IMR-90 (cell line): ENCODE measurements around the gene CELA3B. TPM values are rescaled to one million over a fixed set of nuclear protein-coding genes. Genes with fewer than 3 reads are reported as not detected.

Experiments
- ATAC-seq: fragments of 200-7000 bp; cut with Tn5 transposase; 2 replicates; pipeline ENCODE4 v1.9.1; 2020; ENCODE audit warnings: low read depth, mild to moderate bottlenecking, moderate library complexity
- BruUV-seq: library from RNA; stranded (reverse); fragments of 400-500 nt; replicated peaks from 2 replicates; lab custom pipeline; 2021; lab: Mats Ljungman, UMichigan
- CTCF ChIA-PET: fragments of 300-600 bp; formaldehyde crosslinking; extraction: SDS; loops from one replicate; lab custom pipeline; 2021; ENCODE audit warnings: antibody characterized with exemption; lab: Yijun Ruan, JAX
- POLR2A ChIA-PET: fragments of 300-600 bp; sonication (Branson Sonifier 250); formaldehyde crosslinking; loops from one replicate; lab custom pipeline; 2022; ENCODE audit warnings: antibody characterized with exemption; ENCODE audit not compliant: unreplicated experiment; lab: Charles Lee
- DNase-seq: peaks from one replicate; pipeline ENCODE4 v3.0.0; 2013
- H2AFZ ChIP-seq: replicated peaks from 2 replicates; pipeline ENCODE3; 2013; ENCODE audit warnings: low read length, mild to moderate bottlenecking; ENCODE audit not compliant: poor library complexity
- H2AK5ac ChIP-seq: 2 replicates; pipeline ENCODE4 v1.6.1; 2013; ENCODE audit warnings: low read depth, low read length, inconsistent platforms
- H2AK9ac ChIP-seq: replicated peaks from 2 replicates; pipeline ENCODE3; 2013; ENCODE audit warnings: mild to moderate bottlenecking, low read depth, low read length, moderate library complexity; ENCODE audit not compliant: poor library complexity
- H2BK120ac ChIP-seq: 2 replicates; pipeline ENCODE4 v1.6.1; 2013; ENCODE audit warnings: low read depth, low read length, inconsistent platforms
- H2BK15ac ChIP-seq: 3 replicates; pipeline ENCODE4 v1.6.1; 2013; ENCODE audit warnings: low read depth, low read length, inconsistent platforms
- H2BK20ac ChIP-seq: 2 replicates; pipeline ENCODE4 v1.6.1; 2013; ENCODE audit warnings: low read depth, mild to moderate bottlenecking, inconsistent platforms, low read length, moderate library complexity
- H2BK5ac ChIP-seq: 2 replicates; pipeline ENCODE4 v1.6.1; 2013; ENCODE audit warnings: mild to moderate bottlenecking, low read depth, low read length, inconsistent platforms; ENCODE audit not compliant: poor library complexity, severe bottlenecking
- H3K14ac ChIP-seq: replicated peaks from 2 replicates; pipeline ENCODE4 v1.6.1; 2013; ENCODE audit warnings: low read depth, low read length, inconsistent platforms
- H3K18ac ChIP-seq: 2 replicates; pipeline ENCODE4 v1.6.1; 2013; ENCODE audit warnings: low read depth, low read length, control low read depth
- H3K23ac ChIP-seq: 2 replicates; pipeline ENCODE4 v1.6.1; 2013; ENCODE audit warnings: low read depth, low read length, inconsistent platforms
- H3K27ac ChIP-seq: 2 replicates; pipeline ENCODE4 v1.5.1; 2013; ENCODE audit warnings: mild to moderate bottlenecking, control low read depth, low read length; ENCODE audit not compliant: insufficient read depth
- H3K27me3 ChIP-seq: 2 replicates; pipeline ENCODE4 v1.6.1; 2013; ENCODE audit warnings: low read length; ENCODE audit not compliant: control insufficient read depth, insufficient read depth
- H3K36me3 ChIP-seq: 2 replicates; pipeline ENCODE4 v1.6.1; 2013; ENCODE audit warnings: low read length, mixed read lengths; ENCODE audit not compliant: control insufficient read depth, insufficient read depth
- H3K4ac ChIP-seq: 2 replicates; pipeline ENCODE4 v1.6.1; 2013; ENCODE audit warnings: low read depth, low read length, inconsistent platforms
- H3K4me1 ChIP-seq: 2 replicates; pipeline ENCODE4 v1.6.1; 2013; ENCODE audit warnings: low read length, mixed read lengths; ENCODE audit not compliant: control insufficient read depth, insufficient read depth
- H3K4me2 ChIP-seq: 2 replicates; pipeline ENCODE4 v1.6.1; 2013; ENCODE audit warnings: low read depth, mild to moderate bottlenecking, control low read depth, low read length, moderate library complexity
- H3K4me3 ChIP-seq: 2 replicates; pipeline ENCODE4 v1.5.1; 2013; ENCODE audit warnings: low read depth, mild to moderate bottlenecking, control low read depth, low read length, moderate library complexity; ENCODE audit not compliant: insufficient read depth
- H3K56ac ChIP-seq: 2 replicates; pipeline ENCODE4 v1.6.1; 2013; ENCODE audit warnings: low read length, inconsistent platforms; ENCODE audit not compliant: insufficient read depth; ENCODE audit errors: extremely low read depth
- H3K79me1 ChIP-seq, 2 experiments: 2 replicates each; pipeline ENCODE4 v1.6.1; 2013; ENCODE audit warnings: low read length in 2 of 2, inconsistent platforms in 1 of 2, low read depth in 1 of 2
- H3K9ac ChIP-seq: 2 replicates; pipeline ENCODE4 v1.6.1; 2013; ENCODE audit warnings: low read depth, low read length, control low read depth
- H3K9me1 ChIP-seq: 2 replicates; pipeline ENCODE4 v1.6.1; 2013; ENCODE audit warnings: low read length, inconsistent platforms; ENCODE audit not compliant: insufficient read depth
- H3K9me3 ChIP-seq: 2 replicates; pipeline ENCODE4 v1.6.1; 2013; ENCODE audit warnings: low read length; ENCODE audit not compliant: control insufficient read depth, insufficient read depth
- H4K20me1 ChIP-seq: 2 replicates; pipeline ENCODE4 v1.6.1; 2013; ENCODE audit warnings: low read length, inconsistent platforms; ENCODE audit not compliant: insufficient read depth
- H4K5ac ChIP-seq: 2 replicates; pipeline ENCODE4 v1.6.1; 2013; ENCODE audit warnings: mild to moderate bottlenecking, low read depth, low read length, control low read depth
- H4K8ac ChIP-seq, 2 experiments: 2 replicates each; pipeline ENCODE4 v1.6.1; 2013; ENCODE audit warnings: low read depth in 2 of 2, low read length in 2 of 2, control low read depth in 1 of 2, inconsistent platforms in 1 of 2
- H4K91ac ChIP-seq: 2 replicates; pipeline ENCODE4 v1.6.1; 2013; ENCODE audit warnings: low read depth, low read length, inconsistent platforms; ENCODE audit not compliant: insufficient read depth
- NFE2L2 ChIP-seq: fragments of 150-350 bp; IDR thresholded peaks from 2 replicates; pipeline ENCODE4 v1.6.1; 2016; ENCODE audit warnings: low read depth, mild to moderate bottlenecking, low read length
- POLR2A ChIP-seq: IDR thresholded peaks from 2 replicates; pipeline ENCODE4 v1.6.1; 2012; ENCODE audit warnings: mild to moderate bottlenecking, low read depth, low read length
- RCOR1 ChIP-seq: IDR thresholded peaks from 2 replicates; pipeline ENCODE4 v1.6.1; 2012; ENCODE audit warnings: mild to moderate bottlenecking, low read length, improper control_type of control experiment; ENCODE audit not compliant: insufficient replicate concordance
- RFX5 ChIP-seq: IDR thresholded peaks from 2 replicates; pipeline ENCODE4 v1.8.0; 2012; ENCODE audit warnings: low read depth, mild to moderate bottlenecking, low read length, moderate library complexity
- WGBS, 2 experiments: methylation state at CpG; one replicate each; pipeline versions ENCODE4 v1.1.5 to v1.1.7; 2013; ENCODE audit warnings: missing lambda C conversion rate in 2 of 2; ENCODE audit not compliant: insufficient read length in 1 of 2; ENCODE audit errors: extremely low coverage in 2 of 2; 5-methylcytosine and 5-hydroxymethylcytosine counted together
- dilution Hi-C: fragments of 300-500 bp; cut with HindIII; formaldehyde crosslinking; loops from one replicate; pipeline ENCODE4 v1.14.3; 2018; ENCODE audit warnings: low sequenced_read_pairs; ENCODE audit not compliant: unreplicated experiment
- in situ Hi-C: fragments of 300-500 bp; cut with MboI; formaldehyde crosslinking; loops from 3 replicates; pipeline ENCODE4 v1.14.3; 2019; ENCODE audit warnings: low sequenced_read_pairs, inconsistent platforms, mixed read lengths
- intact Hi-C: fragments of 100-400 bp; cut with micrococcal nuclease; formaldehyde crosslinking; loops from 2 replicates; pipeline ENCODE4 v1.10.0; 2022
- polyA plus RNA-seq, 3 experiments: library from polyadenylated mRNA; depleted of rRNA; stranded (reverse); fragments of >200 nt; gene quantifications; 2 replicates each; pipeline ENCODE4 v1.2.3, GENCODE V29; 2012; ENCODE audit warnings: low replicate concordance in 1 of 3
- total RNA-seq: library from RNA; depleted of rRNA; stranded (reverse); fragments of >200 nt; gene quantifications from 2 replicates; pipeline ENCODE4 v1.2.3, GENCODE V29; 2012

CELA3B gene
- total and polyA plus RNA-seq, 2 of the 4 experiments (the other 2 are of a cell fraction): not detected

- Histone ChIP-seq H4K8ac (no peak overlapping the region), H2BK120ac (no peak overlapping the region), H3K4ac (no peak overlapping the region), H3K23ac (no peak overlapping the region), H3K27me3 (no peaks in the 10 kb centered on the region), H3K14ac (no peak overlapping the region), H3K4me3 (no peak overlapping the region), H2AFZ (no peak overlapping the region), H4K20me1 (peaks cover 6% of the 10 kb centered on the region; the same call in 1 of the 2 replicates), H2AK5ac (no peak overlapping the region), H2BK20ac (no peak overlapping the region), H4K5ac (no peak overlapping the region), H2BK5ac (no peak overlapping the region), H2BK15ac (no peak overlapping the region), H4K91ac (no peak overlapping the region), H3K56ac (no peak overlapping the region), H3K27ac (no peak overlapping the region), H3K9me1 (peaks cover 8% of the 10 kb centered on the region), H3K9me3 (no peaks in the 10 kb centered on the region), H3K4me1 (peaks cover 6% of the 10 kb centered on the region), H2AK9ac (no peak overlapping the region), H3K36me3 (0 out of 2 replicates have a peak, but pooled peaks cover 1% of the 10 kb centered on the region), H3K4me2 (no peak overlapping the region), H3K9ac (no peak overlapping the region), H3K18ac (no peak overlapping the region), H3K79me1 (peaks cover 0 to 25% of the 10 kb centered on the region in 2 experiments; a peak in 3 of 4 replicates)
- TF ChIP-seq NFE2L2 (no peak), RCOR1 (no peak), POLR2A (no peak), RFX5 (no peak)
- ChIA-PET CTCF (interaction anchor here (0.7 kb wide), 1 partner anchor 10 kb away, joined by 4 read pairs; no protein-coding TSS in a partner anchor), POLR2A (no interaction called here)
- ATAC-seq (no peak), DNase-seq (no peak)
- in situ Hi-C loops (no loop called here), dilution Hi-C loops (no loop called here), intact Hi-C loops (loop anchor here (10.0 kb wide), 1 partner anchor 388 kb away; no protein-coding TSS in a partner anchor)
- BruUV-seq: no TSS peak
- 100% methylated on average over 2 of the region's 3 CpGs; no CpG with 5 or more reads in 1 of the 2 experiments for WGBS, 2 experiments
Observed at GRCh38 chr1:22026924-22027289, 50.1 kb downstream of the CELA3B start.
